DMS153 treated with DMSO at 0.1 percent for 48 hours (cell line): ENCODE data around the gene CASP7.

Source experiments
- DNase-seq: peaks from one replicate; lab custom pipeline; 2025; ENCODE audit not compliant: unreplicated experiment; lab: John Stamatoyannopoulos, UW

The CASP7 gene

DNA sequence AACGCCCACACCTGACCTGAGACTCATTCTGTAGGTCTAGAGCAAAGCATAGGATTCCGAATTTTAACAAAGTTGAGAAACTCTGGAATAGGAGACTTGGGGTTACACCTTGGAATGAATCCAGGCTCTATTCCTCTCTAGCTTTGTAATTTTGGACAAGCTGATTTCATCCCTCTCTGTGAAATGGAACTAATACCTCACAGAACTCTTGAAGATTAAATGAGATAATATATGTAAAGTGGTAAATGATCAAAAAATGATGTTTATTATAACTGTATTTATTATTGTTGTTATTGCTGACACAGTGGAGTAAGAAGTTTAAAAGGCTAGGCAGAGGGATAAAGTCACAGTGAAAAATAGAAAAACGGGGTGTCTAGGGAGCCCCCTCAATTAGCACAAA lies 32.3 kb downstream of the CASP7 start:
- no peak for DNase-seq

- no peak for DNase-seq
Observed at GRCh38 chr10:113712755-113713639, 33.3 kb downstream of the CASP7 start.

- DNase-seq, result no peak
Observed at GRCh38 chr10:113713640-113713982, 33.9 kb downstream of the CASP7 start.

- DNase-seq, result no peak
Observed at GRCh38 chr10:113716109-113716910, 36.6 kb downstream of the CASP7 start.

GRCh38 chr10:113718969-113719822 lies 39.5 kb downstream of the CASP7 start:
- DNase-seq, result peak; percentile 62

DNA sequence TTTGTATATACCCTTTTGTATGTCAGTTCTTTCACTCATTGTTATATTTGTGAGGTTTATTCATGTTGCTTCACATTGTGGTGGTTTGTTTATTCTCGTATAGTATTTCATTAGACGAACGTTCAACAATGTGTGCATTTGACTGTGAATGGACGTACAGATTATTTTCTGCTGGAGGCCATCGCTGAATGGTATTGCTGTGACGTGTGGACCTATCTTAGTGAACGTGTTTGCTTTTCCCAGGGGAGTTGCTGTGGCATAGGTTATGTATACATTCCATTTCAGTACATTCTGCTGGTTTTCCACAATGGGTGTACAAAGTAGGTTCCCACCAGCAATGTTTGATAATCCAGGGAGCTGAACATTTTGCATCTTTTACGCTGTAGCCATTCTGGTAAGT lies 40.7 kb downstream of the CASP7 start:
- peak; percentile 19 for DNase-seq

DNA sequence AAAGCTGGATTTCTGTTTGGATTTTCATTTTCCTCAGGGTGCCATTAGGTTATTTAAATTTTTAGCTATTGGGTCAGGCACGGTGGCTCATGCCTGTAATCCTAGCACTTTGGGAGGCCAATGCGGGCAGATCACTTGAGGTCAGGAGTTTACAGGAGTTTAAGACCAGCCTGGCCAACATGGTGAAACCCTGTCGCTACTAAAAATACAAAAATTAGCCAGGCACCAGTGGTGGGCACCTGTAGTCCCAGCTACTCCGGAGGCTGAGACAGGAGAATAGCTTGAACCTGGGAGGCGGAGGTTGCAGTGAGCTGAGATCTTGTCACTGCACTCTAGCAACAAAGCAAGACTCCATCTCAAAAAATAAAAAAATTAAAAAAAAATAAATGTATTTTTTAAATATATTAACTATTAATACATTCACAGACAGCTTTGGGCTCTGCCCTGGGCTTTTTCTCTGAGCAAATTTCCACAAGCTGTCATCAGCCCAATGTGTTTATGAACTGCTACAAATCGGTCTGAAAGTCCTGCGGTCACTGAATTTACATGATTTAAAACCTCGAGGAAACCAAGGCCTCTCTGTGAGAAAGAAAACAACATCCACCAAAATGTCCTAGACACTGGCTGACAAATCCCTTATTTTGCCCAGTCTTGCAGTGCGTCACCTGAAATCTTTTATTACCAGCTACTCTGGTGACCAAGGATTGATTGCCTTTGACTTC lies 52.6 kb downstream of the CASP7 start:
- no peak for DNase-seq

- no peak for DNase-seq
Observed at GRCh38 chr10:113732966-113733365, 53.3 kb downstream of the CASP7 start.

GRCh38 chr10:113733635-113734034 lies 53.9 kb downstream of the CASP7 start:
- DNase-seq, result no peak

DNA sequence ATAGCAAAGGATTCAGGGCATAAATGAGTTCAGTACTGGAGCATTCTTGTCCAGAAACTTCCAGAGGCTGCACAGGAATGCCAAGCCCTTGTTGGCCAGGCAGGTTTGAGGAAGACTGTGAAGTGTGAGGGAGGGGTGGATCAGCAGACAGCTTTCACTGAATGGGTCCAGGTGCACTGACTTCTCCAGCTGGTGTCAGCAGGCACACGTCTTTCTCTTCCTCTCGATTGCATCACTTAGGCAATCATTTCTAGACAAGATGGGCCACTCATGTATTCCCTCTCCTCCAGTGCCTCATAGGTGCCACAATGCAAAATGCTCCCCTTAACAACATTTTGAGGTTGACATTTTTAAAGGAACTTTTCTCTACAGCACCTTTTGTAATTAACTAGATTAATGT lies 56.2 kb downstream of the CASP7 start:
- DNase-seq, result peak; percentile 46

DNA sequence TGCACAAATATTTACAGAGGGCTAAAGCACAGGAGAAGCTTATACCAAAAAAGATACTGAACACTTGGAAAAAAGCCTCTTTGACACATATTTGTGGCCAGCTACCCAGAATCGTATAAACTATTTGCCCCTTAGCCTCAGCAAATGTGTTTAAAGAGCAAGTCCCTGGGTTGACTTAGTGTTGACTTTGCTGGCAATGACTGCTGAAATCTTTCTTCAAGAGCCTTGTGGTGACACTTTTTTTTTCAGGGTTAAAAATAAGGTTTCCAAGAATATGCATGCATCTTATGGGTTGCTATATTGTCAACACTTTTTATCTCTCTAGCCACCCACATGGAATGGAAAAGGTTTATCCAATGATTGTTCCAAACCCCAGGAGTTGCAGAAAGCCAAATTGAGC lies 56.9 kb downstream of the CASP7 start:
- DNase-seq, result no peak

GRCh38 chr10:113739031-113739430 lies 59.3 kb downstream of the CASP7 start:
- no peak for DNase-seq

DNA sequence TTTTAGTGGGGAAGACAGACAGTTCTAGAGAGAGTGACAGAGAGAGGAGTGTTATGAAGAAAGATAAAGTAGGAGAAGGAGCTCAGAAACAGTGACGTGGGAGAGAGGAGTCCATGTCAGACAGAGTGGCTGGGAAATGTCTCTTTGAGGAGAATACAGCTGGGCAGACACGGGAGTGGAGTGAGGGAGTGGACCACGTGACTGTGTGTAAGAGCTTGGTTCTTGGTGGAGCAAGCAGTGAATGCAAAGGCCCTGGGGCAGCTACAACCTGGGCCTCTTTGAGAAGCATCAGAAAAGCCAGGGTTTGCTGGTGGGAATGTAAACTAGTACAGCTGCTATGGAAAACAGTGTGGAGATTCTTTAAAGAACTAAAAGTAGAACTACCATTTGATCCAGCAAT lies 59.9 kb downstream of the CASP7 start:
- no peak for DNase-seq

GRCh38 chr10:113740850-113741249 lies 61.1 kb downstream of the CASP7 start:
- DNase-seq, result no peak

GRCh38 chr10:113742466-113742865 lies 62.8 kb downstream of the CASP7 start:
- no peak for DNase-seq

DNA sequence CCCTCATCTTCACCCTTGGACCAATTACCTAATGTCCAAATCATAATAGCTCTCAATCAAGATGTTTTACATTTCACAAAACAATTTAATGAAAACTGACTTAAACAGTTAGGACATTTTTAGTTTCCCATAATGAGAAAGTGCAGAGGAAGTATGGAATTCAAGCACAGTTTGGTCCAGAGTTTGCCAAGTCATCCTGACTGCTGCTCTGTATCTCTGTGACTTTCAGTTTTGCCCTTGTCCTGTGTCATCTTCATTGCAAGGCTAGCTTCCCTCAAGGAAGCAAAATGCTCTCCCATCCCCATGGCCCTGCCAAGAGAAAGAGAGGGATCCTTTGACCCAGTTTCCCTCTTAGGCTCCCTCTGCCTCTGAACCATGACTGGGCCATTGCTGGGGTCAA lies 63.9 kb downstream of the CASP7 start:
- no peak for DNase-seq

DNA sequence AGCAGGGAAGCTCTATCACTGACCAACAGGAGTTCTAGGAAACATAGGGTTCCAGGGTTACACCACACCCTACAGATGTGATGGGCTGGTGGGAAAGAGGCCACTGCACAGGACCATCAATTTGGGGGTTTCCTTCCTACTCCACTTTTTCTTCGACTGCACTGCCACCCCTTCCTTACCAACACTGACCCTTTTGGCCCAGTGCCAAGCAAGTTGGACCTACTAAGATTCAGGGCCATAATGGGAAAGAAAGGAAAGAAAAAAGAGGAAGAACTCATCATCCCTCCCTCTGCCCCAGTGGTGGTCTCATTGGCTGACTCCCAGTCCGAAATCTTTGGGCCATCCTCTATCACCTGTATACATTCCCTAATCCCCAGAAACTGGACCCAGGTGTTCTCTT lies 65.7 kb downstream of the CASP7 start:
- no peak for DNase-seq

- DNase-seq, result no peak
Observed at GRCh38 chr10:113746217-113746957, 66.7 kb downstream of the CASP7 start.

DNA sequence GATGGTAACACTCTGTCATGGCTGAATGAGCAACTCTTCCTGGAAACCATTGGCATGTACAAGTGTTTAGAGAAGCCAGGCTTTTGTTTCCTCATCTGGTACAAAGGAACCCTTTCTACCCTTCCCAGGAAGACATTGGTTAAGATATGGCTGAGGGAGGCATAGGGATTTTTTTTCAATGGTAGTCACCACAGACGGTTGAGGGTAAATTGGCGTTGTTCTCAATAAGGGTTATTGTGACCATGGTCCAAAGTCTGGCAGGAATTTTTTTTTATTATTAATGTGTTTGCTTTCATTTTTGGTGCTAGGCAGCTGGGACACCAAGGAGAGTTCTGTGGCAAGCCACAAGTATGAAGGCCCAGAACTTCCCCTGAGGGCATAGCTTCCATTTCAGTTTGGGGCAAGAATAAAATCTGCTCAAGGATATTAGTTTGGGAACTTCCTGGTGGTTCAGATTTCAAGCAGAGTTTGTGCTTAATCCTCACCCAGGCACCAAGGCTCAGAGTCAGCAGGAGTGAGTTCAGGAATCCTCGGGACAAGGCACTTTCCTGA lies 71.5 kb downstream of the CASP7 start, which contains the start of gene PLEKHS1:
TSS of gene PLEKHS1 (plus strand) at position 502 of the 552 bp plus-strand sequence. CDS start 3,596 bp downstream, outside the sequence.
- no peak for DNase-seq

GRCh38 chr10:113752553-113752952 lies 72.8 kb downstream of the CASP7 start:
- DNase-seq, result no peak
